Body of pancreas (tissue), 4 donors: Measurements from ENCODE around the gene SLC20A1. TPM values are rescaled to one million over a fixed set of nuclear protein-coding genes. Genes with fewer than 3 reads are reported as not detected.

Experiments
- ATAC-seq: fragments of 150-250 bp; one replicate; pipeline ENCODE4 v1.9.1; 2016
- DNase-seq, 4 donors: peaks; one replicate each; pipeline ENCODE4 v3.0.0-alpha.2; 2019
- H3K27ac ChIP-seq, 4 donors: fragments of 200-600 bp; sonication (generic); 1 replicate in 3 of 4; 2 replicates in 1 of 4; pipeline versions ENCODE4 v1.5.1 to v1.6.1; 2016 to 2019; ENCODE audit warnings: mild to moderate bottlenecking in 1 of 4, mixed read lengths in 1 of 4, moderate library complexity in 1 of 4
- H3K27me3 ChIP-seq, 2 donors: fragments of 200-600 bp; sonication (generic); one replicate each; pipeline ENCODE4 v1.6.0; 2016; ENCODE audit warnings: mild to moderate bottlenecking in 1 of 2
- H3K36me3 ChIP-seq, 2 donors: fragments of 200-600 bp; sonication (generic); replicated peaks in 1 of 2; 2 replicates each; pipeline ENCODE4 v1.5.1; 2016; ENCODE audit warnings: low read depth in 2 of 2; ENCODE audit not compliant: insufficient read depth in 1 of 2
- H3K4me1 ChIP-seq: fragments of 200-600 bp; sonication (generic); one replicate; pipeline ENCODE4 v1.6.0; 2016
- H3K4me3 ChIP-seq, 2 donors: fragments of 200-600 bp; sonication (generic); 1 replicate in 1 of 2; 2 replicates in 1 of 2; pipeline ENCODE4 v1.5.1; 2016 to 2019
- H3K9me3 ChIP-seq, 3 donors: fragments of 200-600 bp; sonication (generic); 1 replicate in 2 of 3; 2 replicates in 1 of 3; pipeline ENCODE4 v1.5.1; 2016
- POLR2A ChIP-seq, 3 donors: fragments of 450-650 bp; IDR thresholded peaks; one replicate each; pipeline ENCODE4 v1.6.1; 2016; ENCODE audit warnings: antibody characterized with exemption in 3 of 3, mild to moderate bottlenecking in 2 of 3
- WGBS, 2 donors: methylation state at CpG; one replicate each; pipeline ENCODE4 v1.1.5; 2017; 5-methylcytosine and 5-hydroxymethylcytosine counted together
- intact Hi-C: fragments of 100-400 bp; cut with DNase I; formaldehyde crosslinking; loops from one replicate; pipeline ENCODE4 v1.15.1; 2023
- total RNA-seq, 2 donors: library from RNA; depleted of rRNA; stranded (reverse); fragments of >200 nt; gene quantifications; one replicate each; pipeline ENCODE4 v1.1.0, GENCODE V29; 2016
- TF ChIP-seq, protein P1 (sequence below), 7 experiments: fragments of 450-650 bp in 4 of 7; fragments of 200-600 bp in 3 of 7; sonication (generic) in 3 of 7; IDR thresholded peaks; one replicate each; pipeline ENCODE4 v1.5.1; 2016 to 2019; ENCODE audit warnings: antibody characterized with exemption in 7 of 7

SLC20A1 gene
- total RNA-seq, 2 donors from 2014 or later = 20.5 to 50.1 TPM

GRCh38 chr2:112684415-112684775 lies 38.7 kb downstream of the SLC20A1 start:
- Histone ChIP-seq H3K27ac (no peak overlapping the region), H3K36me3 (no peaks in the 10 kb centered on the region), H3K4me3 (no peak overlapping the region), H3K9me3 (no peaks in the 10 kb centered on the region), H3K4me1 (no peaks in the 10 kb centered on the region), H3K27me3 (no peaks in the 10 kb centered on the region)
- 57 to 58% methylated on average over 3 of the region's 3 CpGs for WGBS, 2 donors
- intact Hi-C loops = loop anchor here (10.0 kb wide), 1 partner anchor 50 kb away; no protein-coding TSS in a partner anchor
- TF ChIP-seq, protein P1, sequence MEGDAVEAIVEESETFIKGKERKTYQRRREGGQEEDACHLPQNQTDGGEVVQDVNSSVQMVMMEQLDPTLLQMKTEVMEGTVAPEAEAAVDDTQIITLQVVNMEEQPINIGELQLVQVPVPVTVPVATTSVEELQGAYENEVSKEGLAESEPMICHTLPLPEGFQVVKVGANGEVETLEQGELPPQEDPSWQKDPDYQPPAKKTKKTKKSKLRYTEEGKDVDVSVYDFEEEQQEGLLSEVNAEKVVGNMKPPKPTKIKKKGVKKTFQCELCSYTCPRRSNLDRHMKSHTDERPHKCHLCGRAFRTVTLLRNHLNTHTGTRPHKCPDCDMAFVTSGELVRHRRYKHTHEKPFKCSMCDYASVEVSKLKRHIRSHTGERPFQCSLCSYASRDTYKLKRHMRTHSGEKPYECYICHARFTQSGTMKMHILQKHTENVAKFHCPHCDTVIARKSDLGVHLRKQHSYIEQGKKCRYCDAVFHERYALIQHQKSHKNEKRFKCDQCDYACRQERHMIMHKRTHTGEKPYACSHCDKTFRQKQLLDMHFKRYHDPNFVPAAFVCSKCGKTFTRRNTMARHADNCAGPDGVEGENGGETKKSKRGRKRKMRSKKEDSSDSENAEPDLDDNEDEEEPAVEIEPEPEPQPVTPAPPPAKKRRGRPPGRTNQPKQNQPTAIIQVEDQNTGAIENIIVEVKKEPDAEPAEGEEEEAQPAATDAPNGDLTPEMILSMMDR (IDR thresholded peaks at IDR 0.05) = no peak
- no peak for TF ChIP-seq POLR2A (IDR thresholded peaks at IDR 0.05)
- no peak for ATAC-seq
- no peak for DNase-seq

GRCh38 chr2:112685271-112685884 lies 39.6 kb downstream of the SLC20A1 start:
- Histone ChIP-seq H3K9me3 (no peaks in the 10 kb centered on the region), H3K4me3 (no peak overlapping the region), H3K27me3 (no peaks in the 10 kb centered on the region), H3K36me3 (no peaks in the 10 kb centered on the region), H3K4me1 (no peaks in the 10 kb centered on the region), H3K27ac (no peak overlapping the region)
- intact Hi-C loops = loop anchor here (10.0 kb wide), 1 partner anchor 51 kb away; no protein-coding TSS in a partner anchor
- DNase-seq (no peak), ATAC-seq (no peak)
- TF ChIP-seq POLR2A (IDR thresholded peaks at IDR 0.05) = no peak
- TF ChIP-seq, protein P1 (IDR thresholded peaks at IDR 0.05) = no peak
- WGBS, 2 donors = 85 to 87% methylated on average over 4 of the region's 4 CpGs

GRCh38 chr2:112686348-112687217 lies 40.8 kb downstream of the SLC20A1 start:
- no peak for ATAC-seq
- WGBS, 2 donors = 78 to 83% methylated on average over 11 to 15 of the region's 15 CpGs
- H3K4me1 ChIP-seq = peaks cover 7% of the 10 kb centered on the region
- intact Hi-C loops = loop anchor here (10.0 kb wide), 1 partner anchor 52 kb away; no protein-coding TSS in a partner anchor
- DNase-seq = no peak
- H3K36me3 ChIP-seq = no peaks in the 10 kb centered on the region
- no peak for TF ChIP-seq POLR2A (IDR thresholded peaks at IDR 0.05)
- TF ChIP-seq, protein P1 (IDR thresholded peaks at IDR 0.05) = no peak
- H3K27ac ChIP-seq = no peak overlapping the region
- H3K9me3 ChIP-seq = no peaks in the 10 kb centered on the region
- H3K4me3 ChIP-seq = no peak overlapping the region
- H3K27me3 ChIP-seq = no peaks in the 10 kb centered on the region

DNA sequence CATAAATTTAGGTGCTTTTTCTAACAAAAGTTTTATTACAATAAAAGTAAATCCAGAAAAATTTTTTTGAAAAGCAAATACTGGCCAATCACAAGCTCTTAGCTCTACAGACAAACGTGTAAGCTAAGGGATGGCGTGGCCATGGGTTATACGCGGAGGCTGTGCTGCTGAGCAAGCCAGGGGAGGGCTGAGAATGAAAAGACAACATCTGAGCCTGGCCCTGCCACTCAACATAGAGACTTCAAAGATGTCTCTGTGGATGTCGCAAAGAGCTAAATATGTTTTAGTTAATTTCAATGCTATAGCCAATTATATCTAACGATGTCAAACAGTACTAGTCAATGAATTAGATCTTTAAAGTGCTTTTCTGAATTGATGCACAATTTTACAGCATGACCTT lies 41.8 kb downstream of the SLC20A1 start:
- Histone ChIP-seq H3K4me3 (no peak overlapping the region), H3K36me3 (no peaks in the 10 kb centered on the region), H3K27me3 (no peaks in the 10 kb centered on the region), H3K4me1 (peaks cover 7% of the 10 kb centered on the region), H3K9me3 (no peaks in the 10 kb centered on the region), H3K27ac (no peak overlapping the region)
- no peak for ATAC-seq
- intact Hi-C loops = loop anchor here (10.0 kb wide), 1 partner anchor 53 kb away; no protein-coding TSS in a partner anchor
- 78 to 81% methylated on average over 6 of the region's 6 CpGs for WGBS, 2 donors
- TF ChIP-seq, protein P1 (IDR thresholded peaks at IDR 0.05) = no peak
- no peak for TF ChIP-seq POLR2A (IDR thresholded peaks at IDR 0.05)
- no peak for DNase-seq
